ENCODE measurements around the gene HHATL. TPM values are rescaled to one million over a fixed set of nuclear protein-coding genes. Genes with fewer than 3 reads are reported as not detected.

HHATL gene
- total and polyA plus RNA-seq, 9 donors: 0.12 to 1.3 (median 0.52) TPM; not detected in 5

DNA sequence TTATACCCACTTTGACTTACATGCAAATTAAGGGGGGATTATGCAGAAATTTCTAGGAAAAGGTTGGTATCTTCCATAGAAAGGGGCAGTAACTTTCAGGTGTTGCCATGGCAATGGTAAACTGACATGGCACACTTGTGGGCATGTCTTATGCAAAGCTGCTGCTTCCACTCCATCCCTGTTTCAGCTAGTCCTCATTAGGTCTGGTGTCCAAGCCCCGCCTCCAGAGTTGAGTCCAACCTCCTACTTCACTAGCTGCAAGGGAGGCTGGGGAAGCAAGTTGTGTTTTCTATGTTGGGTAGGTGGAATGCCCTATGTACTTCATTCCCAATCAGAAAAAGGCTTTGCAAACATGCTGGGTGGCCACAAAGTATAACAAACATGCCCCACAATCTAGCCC, 31.9 kb downstream of the HHATL start:
- no peak overlapping the region for H3K27ac ChIP-seq
- H3K4me1 ChIP-seq (ENCODE audit: insufficient read depth): peaks cover 11% of the 10 kb centered on the region
- WGBS, 3 donors: 84 to 90% (median 86%) methylated on average over 1 of the region's 1 CpG
- H3K36me3 ChIP-seq: no peaks in the 10 kb centered on the region
- no peaks in the 10 kb centered on the region for H3K27me3 ChIP-seq
- TF ChIP-seq EP300 (IDR thresholded peaks at IDR 0.05) (no peak), CTCF (IDR thresholded peaks at IDR 0.05) (no peak), POLR2A (IDR thresholded peaks at IDR 0.05) (no peak)
- H3K4me3 ChIP-seq: no peak overlapping the region
- intact Hi-C loops (cut with DNase I): no loop called here
- no peaks in the 10 kb centered on the region for H3K9me3 ChIP-seq
- DNase-seq: no peak

DNA sequence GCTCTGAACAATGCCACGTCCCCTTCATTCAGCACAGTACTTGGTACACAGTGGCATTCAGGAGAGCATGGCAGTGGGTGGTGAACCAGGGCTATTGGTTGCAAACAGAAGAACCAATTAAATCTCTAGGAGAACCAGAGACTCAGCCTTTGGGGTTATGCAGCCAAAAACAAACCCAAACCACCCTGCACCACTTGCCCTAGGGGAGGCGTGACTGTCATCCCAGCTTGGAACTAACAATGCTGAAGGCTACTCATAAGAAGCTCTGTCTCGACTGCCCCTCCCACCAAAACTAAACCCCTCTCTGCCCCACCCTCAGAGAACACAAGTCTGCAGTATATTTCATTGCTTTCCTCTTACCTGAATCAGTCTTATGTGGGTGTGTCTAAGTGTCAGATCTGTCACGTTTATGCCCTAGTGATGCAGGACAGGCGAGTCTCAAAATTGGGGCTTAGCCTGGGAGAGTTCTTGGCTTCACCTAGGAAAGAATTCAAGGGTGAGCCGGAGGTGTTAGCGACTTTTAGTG, 32.5 kb downstream of the HHATL start:
- Histone ChIP-seq H3K4me3 (no peak overlapping the region), H3K36me3 (no peaks in the 10 kb centered on the region), H3K27me3 (no peaks in the 10 kb centered on the region), H3K4me1 (ENCODE audit: insufficient read depth) (peaks cover 11% of the 10 kb centered on the region), H3K9me3 (no peaks in the 10 kb centered on the region), H3K27ac (no peak overlapping the region)
- TF ChIP-seq CTCF (IDR thresholded peaks at IDR 0.05) (no peak), EP300 (IDR thresholded peaks at IDR 0.05) (no peak), POLR2A (IDR thresholded peaks at IDR 0.05) (no peak)
- no peak for DNase-seq
- 77 to 84% (median 80%) methylated on average over 7 of the region's 7 CpGs for WGBS, 3 donors
- intact Hi-C loops (cut with DNase I): no loop called here

DNA sequence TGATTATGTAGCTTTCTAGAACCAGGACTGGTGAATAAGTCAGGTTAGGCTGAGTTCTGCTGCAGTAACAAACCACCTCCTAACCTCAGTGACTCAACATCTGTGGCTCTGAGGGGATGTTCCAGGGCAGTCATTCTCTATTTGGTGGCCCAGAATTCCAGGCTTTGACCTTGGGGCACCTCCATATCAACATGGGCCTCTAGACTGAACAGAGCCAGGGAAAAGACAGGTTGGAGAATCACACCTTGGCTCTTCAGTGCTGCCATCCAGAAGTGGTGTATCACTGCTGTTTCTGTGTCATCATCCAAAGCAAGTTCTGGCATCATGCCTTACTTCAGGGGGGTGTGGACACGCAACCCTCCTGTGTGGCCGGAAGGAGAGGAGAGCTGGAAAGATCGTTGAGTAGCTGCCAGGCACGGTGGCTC, 33.8 kb downstream of the HHATL start:
- no peaks in the 10 kb centered on the region for H3K27me3 ChIP-seq
- H3K4me3 ChIP-seq: no peak overlapping the region
- no peaks in the 10 kb centered on the region for H3K36me3 ChIP-seq
- no peak overlapping the region for H3K27ac ChIP-seq
- 54 to 67% (median 58%) methylated on average over 4 of the region's 4 CpGs for WGBS, 3 donors
- no peaks in the 10 kb centered on the region for H3K9me3 ChIP-seq
- peaks cover 11% of the 10 kb centered on the region for H3K4me1 ChIP-seq (ENCODE audit: insufficient read depth)
- intact Hi-C loops (cut with DNase I): no loop called here
- TF ChIP-seq CTCF (IDR thresholded peaks at IDR 0.05): no peak
- no peak for TF ChIP-seq POLR2A (IDR thresholded peaks at IDR 0.05)
- TF ChIP-seq EP300 (IDR thresholded peaks at IDR 0.05): no peak
- DNase-seq: peak in 1 of 5 donors; percentile 28

DNA sequence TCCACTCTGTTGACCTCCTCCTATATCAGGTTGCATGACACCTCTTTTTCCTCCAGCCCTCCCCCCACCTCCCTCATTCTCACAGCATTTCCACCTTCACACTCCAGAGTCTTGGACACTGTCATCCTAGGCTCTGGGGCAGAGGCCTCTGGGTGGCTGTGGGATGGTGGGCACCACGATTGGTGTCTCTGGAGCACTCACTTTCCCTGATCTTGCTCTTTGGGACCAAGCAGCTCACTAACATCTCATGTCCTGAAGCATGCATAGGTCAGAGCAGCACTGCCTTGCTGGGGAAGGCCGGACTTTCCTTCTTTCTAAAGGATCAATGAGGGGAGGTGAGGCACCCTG, 34.2 kb downstream of the HHATL start:
- DNase-seq: peak in 1 of 5 donors; percentile 23
- no peak overlapping the region for H3K4me3 ChIP-seq
- H3K4me1 ChIP-seq (ENCODE audit: insufficient read depth): peaks cover 11% of the 10 kb centered on the region
- no peak for TF ChIP-seq CTCF (IDR thresholded peaks at IDR 0.05)
- TF ChIP-seq EP300 (IDR thresholded peaks at IDR 0.05): no peak
- no peak for TF ChIP-seq POLR2A (IDR thresholded peaks at IDR 0.05)
- no peak overlapping the region for H3K27ac ChIP-seq
- intact Hi-C loops (cut with DNase I): no loop called here
- H3K9me3 ChIP-seq: no peaks in the 10 kb centered on the region
- no peaks in the 10 kb centered on the region for H3K27me3 ChIP-seq
- no peaks in the 10 kb centered on the region for H3K36me3 ChIP-seq
- WGBS, 3 donors: 85 to 93% (median 86%) methylated on average over 2 of the region's 2 CpGs

Data from ovary (tissue), 9 donors.